ENCODE measurements around the gene PDLIM1. TPM values are rescaled to one million over a fixed set of nuclear protein-coding genes. Genes with fewer than 3 reads are reported as not detected.

The PDLIM1 gene
- total and polyA plus RNA-seq, 10 donors: 101 to 225 (median 168) TPM

GRCh38 chr10:95188593-95188992, 102.2 kb downstream of the PDLIM1 start:
- Histone ChIP-seq H3K27ac (no peak overlapping the region), H3K36me3 (no peaks in the 10 kb centered on the region), H3K9me3 (no peaks in the 10 kb centered on the region), H3K4me1 (peaks cover 0 to 11% (median 5%) of the 10 kb centered on the region in 6 donors), H3K4me3 (no peak overlapping the region), H3K27me3 (replicated peaks in 1 of 7) (peaks cover 0 to 9% (median 0%) of the 10 kb centered on the region in 7 donors)
- TF ChIP-seq POLR2A (IDR thresholded peaks at IDR 0.05): no peak
- TF ChIP-seq CTCF (IDR thresholded peaks at IDR 0.05 in 8 of 11, conservative IDR thresholded peaks at IDR 0.05 in 3 of 11): no peak
- no peak for TF ChIP-seq POLR2AphosphoS5 (IDR thresholded peaks at IDR 0.05)
- intact Hi-C loops (cut with DNase I; ENCODE audit: low total_unique reads): loop anchor here (10.0 kb wide), 1 partner anchor 176 kb away; no protein-coding TSS in a partner anchor
- no peak for DNase-seq

- Histone ChIP-seq H3K4me3 (no peak overlapping the region), H3K9me3 (no peaks in the 10 kb centered on the region), H3K27ac (no peak overlapping the region), H3K27me3 (replicated peaks in 1 of 7) (peaks cover 0 to 16% (median 0%) of the 10 kb centered on the region in 7 donors), H3K4me1 (peaks cover 0 to 20% (median 10%) of the 10 kb centered on the region in 6 donors), H3K36me3 (no peaks in the 10 kb centered on the region)
- no peak for TF ChIP-seq CTCF (IDR thresholded peaks at IDR 0.05 in 8 of 11, conservative IDR thresholded peaks at IDR 0.05 in 3 of 11)
- no peak for TF ChIP-seq POLR2A (IDR thresholded peaks at IDR 0.05)
- TF ChIP-seq POLR2AphosphoS5 (IDR thresholded peaks at IDR 0.05): no peak
- DNase-seq: no peak
- WGBS, 5 donors: 90 to 96% (median 92%) methylated on average over 3 of the region's 3 CpGs
- intact Hi-C loops (cut with DNase I; ENCODE audit: low total_unique reads): loop anchor here (10.0 kb wide), 1 partner anchor 177 kb away; no protein-coding TSS in a partner anchor
These were observed 103.2 kb downstream of the PDLIM1 start for GRCh38 chr10:95187617-95188016.

Other genes starting within 250 kb of the PDLIM1 start
- 1 to 10 TPM in 2 of 7 donors, under 1 TPM in 4, not detected in 1; 0.60 to 1.2 (median 0.90) TPM for gene CYP2C8, start 221.5 kb downstream of the PDLIM1 start, total RNA-seq
- gene CYP2C8, start 221.5 kb downstream of the PDLIM1 start, polyA plus RNA-seq: 1 to 10 TPM; 1.0 to 1.6 (median 1.5) TPM
- gene ACSM6, start 96.8 kb downstream of the PDLIM1 start, total RNA-seq: not detected
- gene ACSM6, start 96.8 kb downstream of the PDLIM1 start, polyA plus RNA-seq: not detected